ENCODE results near the gene EVC. TPM values are rescaled to one million over a fixed set of nuclear protein-coding genes. Genes with fewer than 3 reads are reported as not detected.

Gene EVC
- total RNA-seq, 1 experiment from 2014 or later = 17.3 TPM

DNA sequence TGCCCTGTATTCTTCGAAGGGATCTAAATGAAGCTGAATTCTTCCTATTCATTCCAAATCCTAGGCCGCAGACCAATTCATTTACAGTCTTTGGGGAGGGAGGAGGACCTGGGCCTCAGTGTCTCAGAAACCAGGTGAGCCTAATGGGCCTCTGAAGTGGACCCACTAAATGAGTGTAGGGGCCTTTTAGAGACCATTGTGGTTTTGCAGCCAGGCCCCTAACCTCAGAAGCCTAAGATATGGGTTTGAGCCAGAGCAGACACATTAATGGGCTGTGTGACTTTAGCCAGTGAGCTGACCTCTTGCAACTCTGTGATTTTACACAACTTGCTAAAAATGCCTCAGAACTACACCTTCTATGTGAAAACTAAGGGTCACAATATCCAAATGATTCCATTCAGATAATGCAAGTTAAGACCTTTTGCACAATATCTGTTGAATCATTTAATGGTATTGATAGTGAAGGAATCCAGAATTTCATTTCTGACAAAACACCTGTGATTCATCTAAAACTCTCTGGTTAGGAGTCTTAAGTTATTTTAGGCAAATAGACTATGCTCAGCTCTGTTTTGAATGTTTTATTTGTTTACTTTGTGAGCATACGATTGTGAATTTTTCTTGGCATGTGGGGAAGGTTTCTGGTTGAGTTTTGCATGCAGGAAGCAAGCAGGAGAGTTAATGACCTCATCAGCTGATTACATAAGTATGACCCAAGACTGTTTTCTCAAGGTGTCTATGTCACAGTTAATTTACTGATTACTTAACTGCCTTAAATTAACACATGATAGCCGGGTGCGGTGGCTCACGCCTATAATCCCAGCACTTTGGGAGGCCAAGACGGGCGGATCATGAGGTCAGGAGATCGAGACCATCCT, 75.0 kb downstream of the EVC start:
- no peak overlapping the region for H3K4me3 ChIP-seq (ENCODE audit: low read depth, low read length, poor library complexity, severe bottlenecking)
- no TSS peak for BruUV-seq (replicated peaks)
- ChIA-PET CTCF (interaction anchor here (0.7 kb wide), 1 partner anchor 12 kb away, joined by 8 read pairs; no protein-coding TSS in a partner anchor), POLR2A (ENCODE audit: low non-redundant PET) (no interaction called here)
- H3K27ac ChIP-seq (ENCODE audit: low read depth, low read length, poor library complexity, severe bottlenecking) = no peak overlapping the region
- H3K27me3 ChIP-seq (replicated peaks; ENCODE audit: insufficient read depth, low read depth, low read length, poor library complexity) = no peaks in the 10 kb centered on the region
- H3K36me3 ChIP-seq (ENCODE audit: insufficient read depth, low read length, poor library complexity, severe bottlenecking) = peaks cover 6% of the 10 kb centered on the region
- no peak for DNase-seq (ENCODE audit: low spot score)
- intact Hi-C loops (cut with micrococcal nuclease; ENCODE audit: unreplicated experiment) = no loop called here
- H3K4me1 ChIP-seq (ENCODE audit: insufficient read depth, low read length, poor library complexity, severe bottlenecking) = no peaks in the 10 kb centered on the region
- H3K9me3 ChIP-seq (ENCODE audit: low read depth, low read length, poor library complexity, severe bottlenecking) = no peaks in the 10 kb centered on the region
- TF ChIP-seq, protein P1, sequence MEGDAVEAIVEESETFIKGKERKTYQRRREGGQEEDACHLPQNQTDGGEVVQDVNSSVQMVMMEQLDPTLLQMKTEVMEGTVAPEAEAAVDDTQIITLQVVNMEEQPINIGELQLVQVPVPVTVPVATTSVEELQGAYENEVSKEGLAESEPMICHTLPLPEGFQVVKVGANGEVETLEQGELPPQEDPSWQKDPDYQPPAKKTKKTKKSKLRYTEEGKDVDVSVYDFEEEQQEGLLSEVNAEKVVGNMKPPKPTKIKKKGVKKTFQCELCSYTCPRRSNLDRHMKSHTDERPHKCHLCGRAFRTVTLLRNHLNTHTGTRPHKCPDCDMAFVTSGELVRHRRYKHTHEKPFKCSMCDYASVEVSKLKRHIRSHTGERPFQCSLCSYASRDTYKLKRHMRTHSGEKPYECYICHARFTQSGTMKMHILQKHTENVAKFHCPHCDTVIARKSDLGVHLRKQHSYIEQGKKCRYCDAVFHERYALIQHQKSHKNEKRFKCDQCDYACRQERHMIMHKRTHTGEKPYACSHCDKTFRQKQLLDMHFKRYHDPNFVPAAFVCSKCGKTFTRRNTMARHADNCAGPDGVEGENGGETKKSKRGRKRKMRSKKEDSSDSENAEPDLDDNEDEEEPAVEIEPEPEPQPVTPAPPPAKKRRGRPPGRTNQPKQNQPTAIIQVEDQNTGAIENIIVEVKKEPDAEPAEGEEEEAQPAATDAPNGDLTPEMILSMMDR (conservative IDR thresholded peaks at IDR 0.05; ENCODE audit: low read depth, low read length) = no peak
- no peak for TF ChIP-seq EZH2 (IDR thresholded peaks at IDR 0.05; ENCODE audit: borderline replicate concordance, low read depth, low read length, poor library complexity, severe bottlenecking)

DNA sequence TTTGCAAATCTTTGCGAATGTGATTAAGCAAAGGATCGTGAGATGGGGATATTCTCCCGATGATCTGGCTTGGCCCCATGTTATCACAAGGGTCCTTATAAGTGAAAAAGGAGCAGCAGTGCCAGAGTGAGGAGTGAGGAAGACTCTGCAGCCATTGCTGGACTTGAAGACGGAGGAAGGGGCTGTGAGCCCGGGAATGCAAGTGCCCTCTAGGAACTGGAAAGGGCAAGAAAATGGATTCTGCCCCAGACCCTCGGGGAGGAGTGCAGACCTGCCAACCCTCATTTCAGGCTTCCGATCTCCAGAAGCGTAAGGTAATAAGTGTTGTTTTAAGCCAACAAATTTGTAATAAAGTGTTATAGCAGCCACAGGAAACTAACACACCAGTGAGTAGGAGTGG, 76.3 kb downstream of the EVC start:
- H3K9me3 ChIP-seq (ENCODE audit: low read depth, low read length, poor library complexity, severe bottlenecking) = no peaks in the 10 kb centered on the region
- H3K4me1 ChIP-seq (ENCODE audit: insufficient read depth, low read length, poor library complexity, severe bottlenecking) = no peaks in the 10 kb centered on the region
- no TSS peak for BruUV-seq (replicated peaks)
- intact Hi-C loops (cut with micrococcal nuclease; ENCODE audit: unreplicated experiment) = no loop called here
- H3K27me3 ChIP-seq (replicated peaks; ENCODE audit: insufficient read depth, low read depth, low read length, poor library complexity) = no peaks in the 10 kb centered on the region
- no peak for DNase-seq (ENCODE audit: low spot score)
- peaks cover 6% of the 10 kb centered on the region for H3K36me3 ChIP-seq (ENCODE audit: insufficient read depth, low read length, poor library complexity, severe bottlenecking)
- H3K4me3 ChIP-seq (ENCODE audit: low read depth, low read length, poor library complexity, severe bottlenecking) = no peak overlapping the region
- CTCF ChIA-PET = no interaction called here
- POLR2A ChIA-PET (ENCODE audit: low non-redundant PET) = no interaction called here
- no peak overlapping the region for H3K27ac ChIP-seq (ENCODE audit: low read depth, low read length, poor library complexity, severe bottlenecking)
- TF ChIP-seq EZH2 (IDR thresholded peaks at IDR 0.05; ENCODE audit: borderline replicate concordance, low read depth, low read length, poor library complexity, severe bottlenecking) = no peak
- TF ChIP-seq, protein P1 (conservative IDR thresholded peaks at IDR 0.05; ENCODE audit: low read depth, low read length) = no peak

DNA sequence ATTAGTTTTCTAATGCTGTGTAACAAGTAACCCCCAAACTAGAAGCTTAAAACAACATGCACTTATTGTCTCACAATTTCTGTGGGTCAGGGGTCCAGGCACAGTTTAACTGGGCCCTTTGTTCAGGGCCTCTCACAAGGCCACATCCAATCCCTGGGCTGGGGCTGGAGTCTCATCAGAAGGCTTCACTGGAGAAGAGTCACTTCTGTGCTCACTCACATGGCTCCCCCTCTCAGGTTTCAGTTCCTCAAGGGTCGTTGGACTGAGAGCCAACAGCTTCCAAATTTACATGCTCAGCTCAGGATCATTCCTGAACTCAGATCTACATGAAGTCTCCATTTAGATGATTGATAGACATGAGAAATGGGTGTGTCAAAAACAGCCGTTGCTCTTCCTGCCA, 77.1 kb downstream of the EVC start:
- CTCF ChIA-PET = interaction anchor here (0.8 kb wide), 1 partner anchor 388 kb away, joined by 3 read pairs; no protein-coding TSS in a partner anchor
- no peak overlapping the region for H3K4me3 ChIP-seq (ENCODE audit: low read depth, low read length, poor library complexity, severe bottlenecking)
- POLR2A ChIA-PET (ENCODE audit: low non-redundant PET) = no interaction called here
- BruUV-seq (replicated peaks) = no TSS peak
- intact Hi-C loops (cut with micrococcal nuclease; ENCODE audit: unreplicated experiment) = no loop called here
- DNase-seq (ENCODE audit: low spot score) = no peak
- no peak overlapping the region for H3K27ac ChIP-seq (ENCODE audit: low read depth, low read length, poor library complexity, severe bottlenecking)
- no peak for TF ChIP-seq EZH2 (IDR thresholded peaks at IDR 0.05; ENCODE audit: borderline replicate concordance, low read depth, low read length, poor library complexity, severe bottlenecking)
- TF ChIP-seq, protein P1 (conservative IDR thresholded peaks at IDR 0.05; ENCODE audit: low read depth, low read length) = no peak
- H3K27me3 ChIP-seq (replicated peaks; ENCODE audit: insufficient read depth, low read depth, low read length, poor library complexity) = no peaks in the 10 kb centered on the region
- peaks cover 6% of the 10 kb centered on the region for H3K36me3 ChIP-seq (ENCODE audit: insufficient read depth, low read length, poor library complexity, severe bottlenecking)
- H3K4me1 ChIP-seq (ENCODE audit: insufficient read depth, low read length, poor library complexity, severe bottlenecking) = no peaks in the 10 kb centered on the region
- no peaks in the 10 kb centered on the region for H3K9me3 ChIP-seq (ENCODE audit: low read depth, low read length, poor library complexity, severe bottlenecking)
